ENCODE measurements around the gene TRPV4. TPM values are rescaled to one million over a fixed set of nuclear protein-coding genes. Genes with fewer than 3 reads are reported as not detected.

The TRPV4 gene
- total and polyA plus RNA-seq, 9 of the 15 experiments (the other 6 are each of a cell fraction or from before 2014, with no cell fraction given) = 0.13 TPM; not detected in 8

DNA sequence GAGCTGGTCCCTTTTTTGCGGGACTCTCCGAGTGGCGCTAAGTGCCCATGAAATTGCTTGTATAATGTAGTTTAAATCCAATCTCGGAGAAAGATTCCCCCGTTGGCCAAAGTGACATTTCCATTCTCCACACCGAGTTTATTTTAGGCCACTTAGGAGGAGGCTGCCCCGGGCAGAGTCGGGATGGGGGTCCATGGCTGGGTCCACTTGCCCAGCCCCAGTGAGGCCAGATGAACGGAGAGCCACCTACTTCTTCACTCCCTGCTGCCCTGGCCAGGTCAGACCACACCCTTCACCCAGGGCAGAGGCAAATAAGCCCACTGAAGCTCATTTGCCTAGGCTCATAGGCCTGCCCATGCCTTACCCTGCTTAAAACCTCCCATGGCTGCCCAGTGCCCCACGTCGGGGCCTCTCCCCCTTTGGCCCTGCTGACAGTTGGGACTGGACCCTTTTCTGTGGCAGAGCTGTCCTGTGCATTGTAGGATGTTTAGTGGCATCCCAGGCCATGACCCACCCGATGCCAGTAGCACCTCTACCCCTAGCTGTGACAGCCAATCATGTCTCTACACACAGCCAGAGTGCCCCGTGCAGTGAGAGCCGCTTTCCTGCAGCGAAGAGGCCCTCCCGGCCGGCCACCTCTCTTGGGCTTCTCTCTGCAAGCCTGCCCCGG lies 68.3 kb downstream of the TRPV4 start:
- Histone ChIP-seq H3K79me2 (ENCODE audit: control insufficient read depth, insufficient read depth, low read length) (no peaks in the 10 kb centered on the region), H3K4me2 (ENCODE audit: insufficient read depth, low read length) (no peak overlapping the region), H3K4me1 (replicated peaks in 1 of 2; ENCODE audit: control insufficient read depth in 2 of 2, insufficient read depth in 2 of 2, low read length in 2 of 2) (peaks cover 0 to 17% of the 10 kb centered on the region in 2 experiments; a peak in 2 of 5 replicates), H3K27ac (ENCODE audit: extremely low read depth, low read depth, low read length) (no peak overlapping the region), H3K36me3 (ENCODE audit: control insufficient read depth, insufficient read depth, low read length) (no peaks in the 10 kb centered on the region), H3K9me3 (replicated peaks; ENCODE audit: control insufficient read depth, insufficient read depth, low read depth, low read length) (no peaks in the 10 kb centered on the region), H2AFZ (ENCODE audit: low read depth, low read length) (no peak overlapping the region), H3K9me1 (ENCODE audit: control insufficient read depth, insufficient read depth, low read length) (no peaks in the 10 kb centered on the region), H3K9ac (ENCODE audit: insufficient read depth in 1 of 2, low read depth in 2 of 2, low read length in 2 of 2) (no peak overlapping the region; a peak in 1 of 4 replicates), H4K20me1 (replicated peaks; ENCODE audit: control insufficient read depth, insufficient read depth, low read length) (peaks cover 9% of the 10 kb centered on the region; the same call in 1 of the 2 replicates), H3K4me3 (no peak overlapping the region), H3K27me3 (ENCODE audit: control insufficient read depth in 2 of 2, insufficient read depth in 2 of 2, low read length in 2 of 2) (peaks cover 31 to 77% of the 10 kb centered on the region in 2 experiments; a peak in 4 of 5 replicates)
- DNase-seq (ENCODE audit: extremely low read depth in 1 of 4, low spot score in 3 of 4) = no peak
- TF ChIP-seq MEF2A (IDR thresholded peaks at IDR 0.05; ENCODE audit: control insufficient read depth, low read depth, low read length) = no peak
- TF ChIP-seq COPS2 (conservative IDR thresholded peaks at IDR 0.05) = no peak
- TF ChIP-seq LARP7 (IDR thresholded peaks at IDR 0.05) = no peak
- TF ChIP-seq RFX5 (IDR thresholded peaks at IDR 0.05; ENCODE audit: low read depth, low read length) = no peak
- no peak for TF ChIP-seq ZNF146 (CRISPR knock-in tag; IDR thresholded peaks at IDR 0.05; ENCODE audit: unreplicated experiment)
- TF ChIP-seq SAP30 (IDR thresholded peaks at IDR 0.05; ENCODE audit: borderline replicate concordance, insufficient read depth, low read depth, low read length, poor library complexity, severe bottlenecking) = no peak
- no peak for TF ChIP-seq CEBPG (CRISPR knock-in tag; IDR thresholded peaks at IDR 0.05)
- TF ChIP-seq CEBPG (tag; conservative IDR thresholded peaks at IDR 0.05 in 1 of 2, IDR thresholded peaks at IDR 0.05 in 1 of 2) = no peak
- no peak for TF ChIP-seq TAF7 (tag; IDR thresholded peaks at IDR 0.05)
- no peak for TF ChIP-seq MCM3 (IDR thresholded peaks at IDR 0.05)
- no peak for TF ChIP-seq ZNF707 (CRISPR knock-in tag; conservative IDR thresholded peaks at IDR 0.05)
- no peak for TF ChIP-seq ELF4 (CRISPR knock-in tag; IDR thresholded peaks at IDR 0.05)
- no peak for TF ChIP-seq ZNF408 (CRISPR knock-in tag; IDR thresholded peaks at IDR 0.05; ENCODE audit: low read depth)
- TF ChIP-seq RBFOX2 (IDR thresholded peaks at IDR 0.05; ENCODE audit: low read depth, low read length) = no peak
- TF ChIP-seq HNRNPUL1 (IDR thresholded peaks at IDR 0.05; ENCODE audit: low read length) = no peak
- in situ Hi-C loops (cut with MboI) = no loop called here
- POLR2A ChIA-PET = interaction anchor here (1.5 kb wide), 1 partner anchor 10 kb away, joined by 3 read pairs; no protein-coding TSS in a partner anchor
- CTCF ChIA-PET (ENCODE audit: low intra/inter-chr PET ratio) = interaction anchor here (0.7 kb wide), 1 partner anchor 41 kb away, joined by 3 read pairs; no protein-coding TSS in a partner anchor
- no peak for ATAC-seq
- 2% methylated on average over 18 of the region's 18 CpGs for WGBS (ENCODE audit: insufficient coverage, low coverage, missing lambda C conversion rate)
- no peak for FAIRE-seq
- BruUV-seq (replicated peaks) = no TSS peak
- intact Hi-C loops (cut with micrococcal nuclease) = no loop called here
